ENCODE measurements around the gene AEBP1. TPM values are rescaled to one million over a fixed set of nuclear protein-coding genes. Genes with fewer than 3 reads are reported as not detected.

The AEBP1 gene
- total and polyA plus RNA-seq, 9 of the 15 experiments (the other 6 are each of a cell fraction or from before 2014, with no cell fraction given): 0.03 to 0.78 (median 0.30) TPM; not detected in 2

GRCh38 chr7:44145969-44146911, 42.1 kb downstream of the AEBP1 start (continued):
- TF ChIP-seq ZBTB11 (CRISPR knock-in tag; IDR thresholded peaks at IDR 0.05) (no peak), BRD9 (IDR thresholded peaks at IDR 0.05; ENCODE audit: low read depth, partially characterized antibody) (no peak), EHMT2 (IDR thresholded peaks at IDR 0.05) (no peak), ZFX (CRISPR knock-in tag; IDR thresholded peaks at IDR 0.05) (peak; percentile 70), RBBP5 (IDR thresholded peaks at IDR 0.05; ENCODE audit: borderline replicate concordance, insufficient read depth, low read length, poor library complexity, severe bottlenecking) (peak; percentile 45), KLF13 (tag; IDR thresholded peaks at IDR 0.05; ENCODE audit: borderline replicate concordance, low read depth) (0 out of 2 replicates have a peak, but pooled peaks have one; percentile 42), EP300 (IDR thresholded peaks at IDR 0.05; ENCODE audit: low read length) (no peak), BRD4 (IDR thresholded peaks at IDR 0.05) (no peak), E2F5 (CRISPR knock-in tag; IDR thresholded peaks at IDR 0.05) (no peak), ELF4 (CRISPR knock-in tag; IDR thresholded peaks at IDR 0.05) (no peak), UBTF (IDR thresholded peaks at IDR 0.05; ENCODE audit: borderline replicate concordance in 1 of 2, low read depth in 2 of 2, low read length in 2 of 2) (no peak), L3MBTL2 (IDR thresholded peaks at IDR 0.05) (peak; percentile 88), ZNF398 (CRISPR knock-in tag; IDR thresholded peaks at IDR 0.05) (no peak), EGR1 (conservative IDR thresholded peaks at IDR 0.05) (peak; percentile 46), NR4A1 (CRISPR knock-in tag; IDR thresholded peaks at IDR 0.05) (0 out of 2 replicates have a peak, but pooled peaks have one; percentile 25), NR4A1 (tag; IDR thresholded peaks at IDR 0.05) (no peak), ZBTB17 (CRISPR knock-in tag; IDR thresholded peaks at IDR 0.05) (0 out of 2 replicates have a peak, but pooled peaks have one; percentile 51)
